Activated CD4-positive, alpha-beta T cell treated with anti-CD3 and anti-CD28 coated beads for 4 hours (primary cell): ENCODE measurements around the gene ULK4.
"Not testable (repeated sequence)": the region's sequence is repeated elsewhere in the genome, so short reads cannot be mapped to it uniquely, and the experiment has no call there.

Source experiments
- DNase-seq, 2 donors: peaks; one replicate each; pipeline ENCODE4 v3.0.0-alpha.2; 2020

Gene ULK4

GRCh38 chr3:41478278-41478677 lies 483.6 kb downstream of the ULK4 start:
- DNase-seq: no peak

GRCh38 chr3:41477399-41478014 lies 484.4 kb downstream of the ULK4 start:
- no peak for DNase-seq

DNA sequence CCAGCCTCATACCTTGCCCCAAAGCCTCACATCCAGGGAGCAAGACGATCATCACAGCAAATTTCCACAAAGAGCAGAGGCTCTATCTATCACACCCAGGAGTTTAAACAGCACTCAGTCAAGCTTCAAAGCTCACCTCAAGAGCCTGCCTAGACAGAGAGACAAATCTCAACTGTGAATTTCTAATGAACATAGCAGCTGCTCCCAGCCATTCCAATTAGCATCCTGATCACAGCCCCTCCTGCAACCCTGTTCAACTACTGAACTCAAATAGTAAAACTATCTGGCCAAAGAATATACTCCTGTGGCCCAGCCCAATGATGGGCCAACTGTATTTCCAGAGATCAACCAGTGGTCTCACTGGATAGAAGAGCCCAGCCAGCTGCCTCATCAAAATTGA lies 492.8 kb downstream of the ULK4 start:
- DNase-seq: no peak

- no peak for DNase-seq
Observed at GRCh38 chr3:41467481-41467880, 494.4 kb downstream of the ULK4 start.

DNA sequence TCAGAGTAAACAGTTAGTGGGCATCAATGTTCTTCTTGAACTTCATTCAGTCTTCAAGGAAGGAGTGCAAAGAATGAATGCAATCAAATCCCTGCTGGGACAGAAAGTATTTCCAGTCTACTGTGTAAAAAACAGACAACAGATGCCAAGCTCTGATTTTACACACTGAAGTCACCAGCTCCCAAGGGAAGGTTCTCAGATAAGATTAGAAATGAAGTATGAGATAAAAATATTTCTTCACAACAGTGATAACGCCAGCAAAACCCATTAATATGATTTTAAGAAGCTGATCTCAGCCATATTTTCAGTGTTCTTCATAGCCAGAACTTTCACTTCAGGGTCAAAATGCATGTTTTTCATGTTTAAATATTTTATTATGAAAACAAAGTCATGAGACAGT lies 497.0 kb downstream of the ULK4 start:
- DNase-seq: no peak

DNA sequence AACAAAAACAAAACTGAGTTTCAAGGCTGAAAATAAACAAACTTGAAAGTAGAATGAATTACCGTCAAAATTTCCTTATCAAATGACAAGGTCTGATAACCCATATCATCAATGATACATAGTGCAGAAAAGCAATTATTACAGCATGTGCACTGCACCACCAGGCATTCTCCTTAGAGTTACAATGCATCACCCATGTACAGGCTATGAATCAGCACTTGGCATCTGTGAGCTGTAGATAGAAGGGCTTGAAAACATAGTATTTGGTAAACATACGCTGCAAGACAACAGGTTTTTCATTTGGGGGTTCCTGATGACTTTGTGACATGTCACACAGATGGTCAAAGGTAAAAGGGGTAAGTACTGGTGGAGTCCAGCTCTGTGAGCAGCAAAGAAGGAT lies 497.5 kb downstream of the ULK4 start:
- DNase-seq: no peak

DNA sequence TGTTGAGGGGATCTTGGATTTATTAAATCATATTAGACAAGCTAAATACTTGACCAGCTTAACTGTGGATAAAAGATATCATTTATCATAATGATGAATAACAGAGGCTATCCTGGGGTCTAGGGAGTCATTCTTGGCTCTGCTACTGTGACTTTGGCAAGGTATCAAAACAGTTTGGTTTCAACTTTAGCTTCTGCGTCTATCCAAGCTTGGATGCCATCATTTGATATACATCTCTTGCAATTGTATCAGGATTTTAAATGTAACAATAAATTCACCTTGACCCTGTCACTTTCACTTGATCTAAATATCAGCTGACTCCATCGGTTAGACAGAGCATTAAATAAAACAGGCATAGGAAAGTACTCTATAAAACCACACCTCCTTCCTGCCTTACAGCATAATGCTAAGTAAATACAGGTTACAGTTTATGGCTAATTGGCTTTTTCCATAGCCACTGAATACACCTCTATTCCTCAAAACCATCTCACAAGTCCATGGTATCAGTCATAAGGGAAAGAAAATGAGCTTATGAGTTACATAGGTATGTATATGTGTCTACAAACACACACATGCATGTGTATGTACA lies 499.7 kb downstream of the ULK4 start:
- DNase-seq: no peak

GRCh38 chr3:41460736-41461135 lies 501.2 kb downstream of the ULK4 start:
- DNase-seq: no peak

GRCh38 chr3:41457176-41457575 lies 504.7 kb downstream of the ULK4 start:
- DNase-seq: no peak

DNA sequence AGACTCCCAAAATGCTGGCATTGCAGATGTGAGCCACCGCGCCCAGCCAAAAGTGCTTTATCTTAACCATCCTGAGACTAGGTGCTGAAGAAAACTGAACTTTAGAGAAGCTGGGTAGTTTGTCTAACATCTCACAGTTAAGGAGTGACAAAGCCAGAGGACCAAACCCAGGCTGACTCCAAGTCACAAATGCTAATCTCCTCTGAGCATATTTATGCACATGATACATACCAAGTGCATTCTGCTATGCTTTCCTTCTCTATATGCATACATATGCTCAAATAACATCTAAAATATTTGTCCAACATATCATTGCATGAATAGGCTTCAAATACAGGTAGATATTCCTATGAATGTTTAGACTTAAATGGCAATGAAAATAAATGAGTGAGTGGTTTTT lies 505.7 kb downstream of the ULK4 start:
- DNase-seq: no peak

- DNase-seq: not testable (repeated sequence)
Observed at GRCh38 chr3:41453618-41454017, 508.3 kb downstream of the ULK4 start.

GRCh38 chr3:41450416-41451231 lies 511.3 kb downstream of the ULK4 start:
- DNase-seq: no peak

- no peak for DNase-seq
Observed at GRCh38 chr3:41448396-41448795, 513.5 kb downstream of the ULK4 start.

DNA sequence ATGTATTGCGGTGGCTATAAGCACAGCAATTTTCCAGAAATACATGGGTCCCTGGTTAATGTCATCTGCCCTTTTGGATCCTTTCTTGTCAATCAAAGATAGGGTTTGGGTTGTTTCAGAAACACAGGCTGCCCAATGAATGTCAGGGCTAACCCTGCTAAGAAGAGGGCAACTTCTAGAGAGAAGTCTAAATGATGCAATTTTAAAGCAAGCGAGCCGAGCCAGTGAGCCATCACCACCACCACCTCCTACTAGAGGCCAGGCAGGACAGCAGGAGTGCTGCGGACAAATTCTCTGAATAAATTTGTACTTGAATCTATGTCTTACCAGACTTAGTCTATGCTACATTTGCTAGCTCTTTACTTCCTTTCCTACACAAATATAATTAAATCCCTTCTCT lies 514.2 kb downstream of the ULK4 start:
- no peak for DNase-seq

DNA sequence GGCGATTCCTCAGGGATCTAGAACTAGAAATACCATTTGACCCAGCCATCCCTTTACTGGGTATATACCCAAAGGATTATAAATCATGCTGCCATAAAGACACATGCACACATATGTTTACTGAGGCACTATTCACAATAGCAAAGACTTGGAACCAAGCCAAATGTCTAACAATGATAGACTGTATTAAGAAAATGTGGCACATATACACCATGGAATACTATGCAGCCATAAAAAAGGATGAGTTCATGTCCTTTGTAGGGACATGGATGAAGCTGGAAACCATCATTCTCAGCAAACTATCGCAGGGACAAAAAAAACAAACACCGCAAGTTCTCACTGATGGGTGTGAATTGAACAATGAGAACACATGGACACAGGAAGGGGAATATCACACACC lies 515.6 kb downstream of the ULK4 start:
- not testable (repeated sequence) for DNase-seq

GRCh38 chr3:41441568-41441967 lies 520.3 kb downstream of the ULK4 start:
- DNase-seq: no peak

DNA sequence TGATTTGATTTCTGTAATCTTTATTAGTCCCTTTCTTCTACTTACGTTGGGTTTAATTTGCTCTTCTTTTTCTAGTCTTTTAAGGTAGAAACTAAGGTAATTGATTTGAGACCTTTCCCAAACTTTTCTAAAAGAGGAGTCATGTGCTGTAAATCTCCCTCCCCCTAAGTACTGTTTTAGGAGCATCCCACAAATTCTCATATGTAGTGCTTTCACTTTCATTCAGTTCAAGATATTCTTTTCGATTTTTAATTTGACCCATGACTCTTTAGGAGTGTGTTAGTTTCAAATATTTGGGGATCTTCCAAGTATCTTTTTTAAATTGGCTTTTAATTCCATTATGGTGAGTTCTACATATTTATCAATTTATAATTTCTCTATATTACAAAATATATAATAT lies 520.8 kb downstream of the ULK4 start:
- no peak for DNase-seq

DNA sequence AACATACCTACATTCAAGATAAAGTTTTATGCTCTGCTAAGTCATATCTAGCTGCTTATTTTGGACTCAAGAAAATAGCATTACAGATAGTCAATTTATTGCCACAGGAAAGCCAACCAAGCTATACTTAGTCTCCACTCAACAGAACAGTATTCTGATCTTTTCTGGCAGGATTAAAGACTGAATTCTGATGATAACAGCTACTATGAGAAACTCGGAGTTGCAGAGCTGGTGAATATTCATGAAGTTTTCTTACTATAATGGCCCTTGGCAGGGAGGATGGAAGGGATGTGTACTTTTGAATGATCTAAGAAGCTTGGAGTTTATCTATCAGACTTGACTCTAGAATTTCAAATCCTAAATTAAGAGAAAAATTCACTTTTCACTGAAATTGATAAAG lies 524.9 kb downstream of the ULK4 start:
- no peak for DNase-seq

- DNase-seq: no peak
Observed at GRCh38 chr3:41434781-41435180, 527.1 kb downstream of the ULK4 start.

DNA sequence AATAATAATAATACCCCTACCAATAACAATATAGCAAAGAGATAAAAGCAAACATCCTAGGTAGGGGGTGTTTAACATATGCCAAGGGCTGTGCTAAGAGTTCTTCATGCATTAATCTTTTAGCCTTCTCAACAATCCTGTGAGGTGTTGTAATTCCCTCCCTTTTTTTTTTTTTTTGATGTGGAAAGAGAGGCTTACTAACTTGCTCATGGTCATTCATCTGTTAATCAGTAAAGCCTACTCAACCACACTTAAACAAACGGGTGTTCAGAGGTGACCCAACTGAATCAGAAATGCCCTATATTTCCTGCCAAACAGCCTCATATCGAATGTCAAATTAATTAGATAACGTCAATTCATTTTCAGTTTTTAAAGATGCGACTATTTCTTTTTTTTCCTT lies 530.5 kb downstream of the ULK4 start:
- DNase-seq: no peak

GRCh38 chr3:41430886-41431285 lies 531.0 kb downstream of the ULK4 start:
- DNase-seq: no peak

DNA sequence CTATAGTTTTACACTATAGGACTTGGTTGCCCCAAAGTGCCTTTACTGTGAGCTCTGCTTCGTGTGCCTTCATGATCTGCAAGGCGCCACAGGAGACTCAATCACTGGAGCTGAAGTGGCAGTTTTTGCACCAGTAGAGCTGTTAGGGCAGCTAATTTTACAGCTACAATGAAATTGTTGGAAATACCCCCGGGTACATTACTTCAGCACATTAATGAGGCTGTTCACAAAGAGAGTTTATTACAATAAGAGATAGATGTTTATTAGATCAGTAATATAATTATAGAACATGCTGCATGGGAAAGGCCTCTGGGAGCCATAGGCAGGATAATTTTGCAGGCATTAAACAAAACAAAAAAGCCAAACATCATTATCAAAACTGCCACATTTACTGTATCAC lies 531.5 kb downstream of the ULK4 start:
- DNase-seq: no peak

GRCh38 chr3:41426485-41426884 lies 535.4 kb downstream of the ULK4 start:
- no peak for DNase-seq

GRCh38 chr3:41424543-41425300 lies 537.2 kb downstream of the ULK4 start:
- no peak for DNase-seq
